H9 (cell line): ENCODE results near the gene DKK1. TPM values are rescaled to one million over a fixed set of nuclear protein-coding genes. Genes with fewer than 3 reads are reported as not detected.

Experiments
- DNase-seq: peaks from one replicate; pipeline ENCODE4 v3.0.0-alpha.2; 2017
- H2AFZ ChIP-seq: one replicate; pipeline ENCODE4 v1.6.1; 2013; ENCODE audit warnings: mild to moderate bottlenecking, low read length, control low read depth, moderate library complexity
- H2AK5ac ChIP-seq: 2 replicates; pipeline ENCODE4 v1.6.1; 2013; ENCODE audit warnings: low read length, control low read depth, mixed read lengths; ENCODE audit not compliant: insufficient read length
- H2BK120ac ChIP-seq: one replicate; pipeline ENCODE4 v1.6.1; 2013; ENCODE audit warnings: low read depth, mild to moderate bottlenecking, low read length, control low read depth, inconsistent platforms; ENCODE audit not compliant: poor library complexity, severe bottlenecking
- H2BK12ac ChIP-seq: 2 replicates; pipeline ENCODE4 v1.6.1; 2013; ENCODE audit warnings: low read length, control low read depth, mixed read lengths, low read depth; ENCODE audit not compliant: insufficient read length
- H2BK15ac ChIP-seq: 2 replicates; pipeline ENCODE4 v1.6.1; 2013; ENCODE audit warnings: low read depth, low read length, control low read depth
- H2BK20ac ChIP-seq: one replicate; pipeline ENCODE4 v1.6.1; 2013; ENCODE audit warnings: low read depth, mild to moderate bottlenecking, low read length, control low read depth, inconsistent platforms; ENCODE audit not compliant: poor library complexity, severe bottlenecking
- H2BK5ac ChIP-seq: 2 replicates; pipeline ENCODE4 v1.6.1; 2013; ENCODE audit warnings: low read length, control low read depth, mixed read lengths; ENCODE audit not compliant: insufficient read length
- H3K14ac ChIP-seq: 2 replicates; pipeline ENCODE4 v1.6.1; 2013; ENCODE audit warnings: low read length, control low read depth; ENCODE audit not compliant: insufficient read depth
- H3K18ac ChIP-seq: 2 replicates; pipeline ENCODE4 v1.6.1; 2013; ENCODE audit warnings: low read depth, mild to moderate bottlenecking, mixed read lengths, low read length, control low read depth; ENCODE audit not compliant: insufficient read length
- H3K23ac ChIP-seq: 2 replicates; pipeline ENCODE4 v1.6.1; 2013; ENCODE audit warnings: low read length, control low read depth, mixed read lengths, low read depth; ENCODE audit not compliant: insufficient read length
- H3K23me2 ChIP-seq: 2 replicates; pipeline ENCODE4 v1.6.1; 2013; ENCODE audit warnings: low read depth, mild to moderate bottlenecking, mixed read lengths, low read length, control low read depth; ENCODE audit not compliant: insufficient read length, poor library complexity, severe bottlenecking
- H3K27ac ChIP-seq: 2 replicates; pipeline ENCODE4 v1.5.1; 2013; ENCODE audit warnings: low read length, control low read depth, mixed read lengths, low read depth; ENCODE audit not compliant: insufficient read length
- H3K27me3 ChIP-seq: 2 replicates; pipeline ENCODE4 v1.6.1; 2013; ENCODE audit warnings: low read length, control low read depth, inconsistent platforms; ENCODE audit not compliant: insufficient read depth
- H3K4ac ChIP-seq: 2 replicates; pipeline ENCODE4 v1.6.1; 2013; ENCODE audit warnings: low read depth, mild to moderate bottlenecking, control low read depth, inconsistent platforms, low read length, moderate library complexity
- H3K4me1 ChIP-seq: 2 replicates; pipeline ENCODE4 v1.6.1; 2013; ENCODE audit warnings: low read length, control low read depth, inconsistent platforms; ENCODE audit not compliant: insufficient read depth
- H3K4me2 ChIP-seq: 2 replicates; pipeline ENCODE4 v1.6.1; 2013; ENCODE audit warnings: low read length, control low read depth, mixed read lengths; ENCODE audit not compliant: insufficient read length, insufficient read depth
- H3K56ac ChIP-seq: 2 replicates; pipeline ENCODE4 v1.6.1; 2013; ENCODE audit warnings: low read depth, mild to moderate bottlenecking, mixed read lengths, low read length, control low read depth; ENCODE audit not compliant: insufficient read length
- H3K79me1 ChIP-seq: 2 replicates; pipeline ENCODE4 v1.6.1; 2013; ENCODE audit warnings: low read depth, mild to moderate bottlenecking, moderate library complexity, low read length, control low read depth, inconsistent platforms; ENCODE audit not compliant: insufficient read depth, poor library complexity, severe bottlenecking
- H3K79me2 ChIP-seq: 2 replicates; pipeline ENCODE4 v1.6.1; 2013; ENCODE audit warnings: low read length, control low read depth, inconsistent platforms; ENCODE audit not compliant: insufficient read depth
- H3K9ac ChIP-seq: 2 replicates; pipeline ENCODE4 v1.6.1; 2013; ENCODE audit warnings: low read length, control low read depth, mixed read lengths; ENCODE audit not compliant: insufficient read length; ENCODE audit errors: extremely low read depth
- H3K9me3 ChIP-seq: one replicate; pipeline ENCODE4 v1.6.1; 2013; ENCODE audit warnings: low read depth, low read length, inconsistent platforms; ENCODE audit not compliant: control insufficient read depth
- H3T11ph ChIP-seq: one replicate; pipeline ENCODE4 v1.6.1; 2013; ENCODE audit warnings: mild to moderate bottlenecking, low read length, control low read depth, inconsistent platforms
- H4K20me1 ChIP-seq: one replicate; pipeline ENCODE4 v1.6.1; 2013; ENCODE audit not compliant: control insufficient read depth, insufficient read length, insufficient read depth
- H4K5ac ChIP-seq: 2 replicates; pipeline ENCODE4 v1.6.1; 2013; ENCODE audit warnings: low read depth, mild to moderate bottlenecking, mixed read lengths, low read length, control low read depth; ENCODE audit not compliant: insufficient read length
- H4K8ac ChIP-seq: replicated peaks from 2 replicates; pipeline ENCODE4 v1.6.1; 2013; ENCODE audit warnings: low read length, control low read depth, mixed read lengths, low read depth; ENCODE audit not compliant: insufficient read length
- H4K91ac ChIP-seq: 2 replicates; pipeline ENCODE4 v1.6.1; 2013; ENCODE audit warnings: low read depth, mild to moderate bottlenecking, moderate library complexity, mixed read lengths, low read length, control low read depth; ENCODE audit not compliant: insufficient read length
- H3K27ac Mint-ChIP-seq, 3 experiments: 2 replicates in 2 of 3; 3 replicates in 1 of 3; pipeline ENCODE4 v1.8.0; 2020 to 2021; ENCODE audit warnings: mixed read lengths in 3 of 3, mild to moderate bottlenecking in 1 of 3, moderate library complexity in 1 of 3
- H3K27me3 Mint-ChIP-seq: 2 replicates; pipeline ENCODE4 v1.8.0; 2021; ENCODE audit warnings: low read depth, mild to moderate bottlenecking, moderate library complexity, mixed read lengths
- H3K36me3 Mint-ChIP-seq, 3 experiments: 2 replicates in 2 of 3; 3 replicates in 1 of 3; pipeline ENCODE4 v1.8.0; 2020 to 2021; ENCODE audit warnings: low read depth in 3 of 3, mixed read lengths in 3 of 3; ENCODE audit not compliant: insufficient read depth in 1 of 3
- H3K4me1 Mint-ChIP-seq, 2 experiments: 2 replicates each; pipeline ENCODE4 v1.8.0; 2020; ENCODE audit warnings: mixed read lengths in 2 of 2
- H3K4me3 Mint-ChIP-seq, 2 experiments: 2 replicates in 1 of 2; 3 replicates in 1 of 2; pipeline ENCODE4 v1.8.0; 2020 to 2021; ENCODE audit warnings: mild to moderate bottlenecking in 2 of 2, mixed read lengths in 2 of 2, moderate library complexity in 1 of 2
- H3K9me3 Mint-ChIP-seq, 2 experiments: 2 replicates in 1 of 2; 3 replicates in 1 of 2; pipeline ENCODE4 v1.8.0; 2020; ENCODE audit warnings: mild to moderate bottlenecking in 2 of 2, mixed read lengths in 2 of 2, moderate library complexity in 1 of 2
- WGBS: extraction: QIAGEN DNeasy Blood & Tissue Kit; methylation state at CpG from one replicate; pipeline ENCODE4 v1.1.7; 2013; ENCODE audit warnings: missing lambda C conversion rate, low lambda C conversion rate, mixed read lengths; ENCODE audit not compliant: insufficient read length; ENCODE audit errors: extremely low coverage; 5-methylcytosine and 5-hydroxymethylcytosine counted together
- total RNA-seq: library from RNA; stranded (reverse); gene quantifications from 2 replicates; pipeline ENCODE4 v1.2.1, GENCODE V29; 2021
- TF ChIP-seq, protein P1 (sequence below): fragments of 200-600 bp; sonication (generic); conservative IDR thresholded peaks from 3 replicates; pipeline ENCODE4 v1.8.0; 2021; ENCODE audit warnings: antibody characterized with exemption, mild to moderate bottlenecking

Gene DKK1
- total RNA-seq, 1 experiment from 2014 or later = 1.1 TPM

- Histone ChIP-seq H3K9me3 (no peaks in the 10 kb centered on the region), H2BK12ac (no peak overlapping the region), H3K79me1 (no peaks in the 10 kb centered on the region), H4K8ac (no peak overlapping the region), H3K4me2 (no peak overlapping the region), H3K9ac (no peak overlapping the region), H3T11ph (no peak overlapping the region), H3K18ac (no peak overlapping the region), H2BK20ac (no peak overlapping the region), H3K79me2 (no peaks in the 10 kb centered on the region), H2AK5ac (no peak overlapping the region), H3K4ac (no peak overlapping the region), H3K14ac (no peak overlapping the region), H3K27me3 (no peaks in the 10 kb centered on the region), H3K23me2 (no peaks in the 10 kb centered on the region), H3K56ac (no peak overlapping the region), H4K20me1 (no peaks in the 10 kb centered on the region), H2AFZ (no peak overlapping the region), H2BK5ac (no peak overlapping the region), H4K91ac (no peak overlapping the region), H2BK15ac (no peak overlapping the region), H4K5ac (no peak overlapping the region), H3K4me1 (peaks cover 3% of the 10 kb centered on the region; the same call in 1 of the 2 replicates), H3K27ac (no peak overlapping the region), H3K23ac (no peak overlapping the region), H2BK120ac (no peak overlapping the region)
- Mint-ChIP-seq H3K4me1 (peaks cover 8 to 13% of the 10 kb centered on the region in 2 experiments; a peak in 3 of 4 replicates), H3K9me3 (no peaks in the 10 kb centered on the region), H3K27me3 (no peaks in the 10 kb centered on the region), H3K36me3 (no peaks in the 10 kb centered on the region), H3K4me3 (no peak overlapping the region), H3K27ac (no peak overlapping the region)
- no peak for DNase-seq
- TF ChIP-seq, protein P1, sequence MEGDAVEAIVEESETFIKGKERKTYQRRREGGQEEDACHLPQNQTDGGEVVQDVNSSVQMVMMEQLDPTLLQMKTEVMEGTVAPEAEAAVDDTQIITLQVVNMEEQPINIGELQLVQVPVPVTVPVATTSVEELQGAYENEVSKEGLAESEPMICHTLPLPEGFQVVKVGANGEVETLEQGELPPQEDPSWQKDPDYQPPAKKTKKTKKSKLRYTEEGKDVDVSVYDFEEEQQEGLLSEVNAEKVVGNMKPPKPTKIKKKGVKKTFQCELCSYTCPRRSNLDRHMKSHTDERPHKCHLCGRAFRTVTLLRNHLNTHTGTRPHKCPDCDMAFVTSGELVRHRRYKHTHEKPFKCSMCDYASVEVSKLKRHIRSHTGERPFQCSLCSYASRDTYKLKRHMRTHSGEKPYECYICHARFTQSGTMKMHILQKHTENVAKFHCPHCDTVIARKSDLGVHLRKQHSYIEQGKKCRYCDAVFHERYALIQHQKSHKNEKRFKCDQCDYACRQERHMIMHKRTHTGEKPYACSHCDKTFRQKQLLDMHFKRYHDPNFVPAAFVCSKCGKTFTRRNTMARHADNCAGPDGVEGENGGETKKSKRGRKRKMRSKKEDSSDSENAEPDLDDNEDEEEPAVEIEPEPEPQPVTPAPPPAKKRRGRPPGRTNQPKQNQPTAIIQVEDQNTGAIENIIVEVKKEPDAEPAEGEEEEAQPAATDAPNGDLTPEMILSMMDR = no peak
- no CpG with 5 or more reads among the region's 5 CpGs for WGBS
These were observed 18.7 kb downstream of the DKK1 start for GRCh38 chr10:52332815-52333214.
